Thymus (tissue), 11 donors: ENCODE data around the gene PARVG. TPM values are rescaled to one million over a fixed set of nuclear protein-coding genes. Genes with fewer than 3 reads are reported as not detected.

Experiments used
- DNase-seq, 9 donors: peaks; one replicate each; pipeline ENCODE4 v3.0.0-alpha.2; 2013; ENCODE audit warnings: low spot score in 9 of 9, low read depth in 6 of 9, missing footprints in 1 of 9
- H3K27ac ChIP-seq, 2 donors: one replicate each; pipeline ENCODE4 v1.5.1; 2013; ENCODE audit warnings: control low read depth in 1 of 2, low read depth in 1 of 2, low read length in 1 of 2, mild to moderate bottlenecking in 1 of 2, moderate library complexity in 1 of 2
- H3K27me3 ChIP-seq, 2 donors: one replicate each; pipeline ENCODE4 v1.5.1; 2013; ENCODE audit warnings: low read length in 1 of 2; ENCODE audit not compliant: control insufficient read depth in 2 of 2, insufficient read depth in 1 of 2
- H3K36me3 ChIP-seq, 2 donors: one replicate each; pipeline ENCODE4 v1.5.1; 2013; ENCODE audit warnings: low read length in 1 of 2, mild to moderate bottlenecking in 1 of 2, moderate library complexity in 1 of 2; ENCODE audit not compliant: control insufficient read depth in 2 of 2, insufficient read depth in 2 of 2
- H3K4me1 ChIP-seq, 2 donors: one replicate each; pipeline ENCODE4 v1.5.1; 2013; ENCODE audit warnings: low read length in 2 of 2; ENCODE audit not compliant: control insufficient read depth in 2 of 2, insufficient read depth in 2 of 2
- H3K4me3 ChIP-seq, 2 donors: one replicate each; pipeline ENCODE4 v1.5.1; 2013; ENCODE audit warnings: low read length in 2 of 2, control low read depth in 1 of 2, mild to moderate bottlenecking in 1 of 2
- H3K9me3 ChIP-seq, 2 donors: one replicate each; pipeline ENCODE4 v1.5.1; 2013; ENCODE audit warnings: low read length in 1 of 2, mild to moderate bottlenecking in 1 of 2; ENCODE audit not compliant: control insufficient read depth in 2 of 2, insufficient read depth in 1 of 2
- WGBS: extraction: QIAGEN DNeasy Blood & Tissue Kit; methylation state at CpG from one replicate; pipeline ENCODE4 v1.1.7; 2013; 5-methylcytosine and 5-hydroxymethylcytosine counted together
- polyA plus RNA-seq: library from polyadenylated mRNA; stranded (reverse); fragments of 200-250 nt; gene quantifications from one replicate; pipeline ENCODE4 v1.2.3, GENCODE V29; 2013
- total RNA-seq: library from RNA; stranded (reverse); fragments of 120-200 nt; gene quantifications from one replicate; pipeline ENCODE4 v1.2.4, GENCODE V29; 2013
- donor health status: healthy.

The PARVG gene
- total and polyA plus RNA-seq, 2 donors: 60.8 to 165 TPM

DNA sequence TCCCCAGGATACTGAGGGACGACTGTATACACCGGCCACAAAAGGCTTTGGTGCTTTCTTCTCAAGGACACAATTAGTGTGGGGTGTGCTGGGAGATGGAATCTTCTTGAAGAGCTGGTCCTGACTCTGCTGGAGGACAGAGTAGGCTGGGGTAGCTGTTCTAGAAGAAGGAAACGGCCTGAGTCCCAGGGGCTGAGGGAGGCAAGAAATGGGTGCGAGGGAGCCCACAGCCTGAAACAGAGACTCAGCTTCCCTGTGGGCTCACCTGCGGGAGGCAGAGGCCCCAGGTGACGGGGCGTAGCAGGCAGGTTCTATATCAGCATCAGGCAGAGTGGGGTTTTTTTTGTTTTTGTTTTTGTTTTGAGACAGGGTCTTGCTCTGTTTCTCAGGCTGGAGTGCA, 36.6 kb downstream of the PARVG start:
- 94% methylated on average over 7 of the region's 7 CpGs for WGBS
- no peak for DNase-seq

GRCh38 chr22:44218071-44218470, 37.3 kb downstream of the PARVG start:
- WGBS: 79% methylated on average over 6 of the region's 6 CpGs
- Histone ChIP-seq H3K36me3 (no peaks in the 10 kb centered on the region), H3K4me1 (no peaks in the 10 kb centered on the region), H3K4me3 (no peak overlapping the region), H3K9me3 (peaks cover 0 to 5% of the 10 kb centered on the region in 2 donors), H3K27ac (no peak overlapping the region), H3K27me3 (no peaks in the 10 kb centered on the region)
- no peak for DNase-seq

More for the DNA sequence above, 36.6 kb downstream of the PARVG start:
- Histone ChIP-seq H3K27ac (no peak overlapping the region), H3K4me1 (no peaks in the 10 kb centered on the region), H3K36me3 (no peaks in the 10 kb centered on the region), H3K27me3 (no peaks in the 10 kb centered on the region), H3K9me3 (peaks cover 0 to 5% of the 10 kb centered on the region in 2 donors), H3K4me3 (no peak overlapping the region)

DNA sequence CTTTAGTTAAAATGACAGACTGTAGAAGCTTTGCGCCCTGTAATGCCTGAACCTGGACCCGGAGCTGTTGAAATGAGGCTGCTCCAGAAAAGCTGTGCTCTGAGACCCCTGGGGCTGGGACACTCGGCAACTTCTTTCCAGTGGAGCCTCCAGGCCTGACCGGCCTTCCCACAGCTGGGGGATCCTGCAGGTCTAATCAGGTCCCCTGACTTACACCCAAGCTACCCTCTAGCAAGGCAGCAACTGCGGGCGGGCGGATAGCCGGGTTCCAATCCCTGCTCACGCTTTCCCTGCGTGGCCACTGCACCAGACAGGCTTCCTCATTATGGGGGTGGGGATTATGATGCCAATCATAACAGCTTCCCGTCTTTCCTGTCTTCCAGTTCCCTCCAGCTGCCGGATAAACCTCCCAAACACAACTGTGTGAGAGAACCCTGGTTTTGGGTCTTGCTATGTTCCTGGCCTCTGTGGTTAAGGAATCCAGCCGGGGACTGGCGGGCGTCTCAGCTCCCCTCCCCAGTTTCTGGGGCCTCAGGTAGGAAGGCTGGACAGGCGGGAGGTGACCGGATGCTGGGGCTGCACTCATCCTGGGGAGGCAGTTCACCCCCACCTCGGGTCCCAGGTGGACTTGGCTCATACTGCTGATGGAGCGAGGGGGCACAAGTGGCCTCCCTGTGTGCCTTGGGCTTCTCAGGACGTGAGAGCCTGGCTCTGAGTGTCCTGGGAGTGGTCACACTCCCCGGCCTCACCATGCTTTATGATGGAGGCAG, 38.6 kb downstream of the PARVG start:
- H3K27ac ChIP-seq: no peak overlapping the region
- H3K4me1 ChIP-seq: no peaks in the 10 kb centered on the region
- WGBS: 92% methylated on average over 21 of the region's 21 CpGs
- peaks cover 0 to 5% of the 10 kb centered on the region in 2 donors for H3K9me3 ChIP-seq
- no peaks in the 10 kb centered on the region for H3K27me3 ChIP-seq
- no peak for DNase-seq
- no peak overlapping the region for H3K4me3 ChIP-seq
- H3K36me3 ChIP-seq: no peaks in the 10 kb centered on the region

- Histone ChIP-seq H3K4me3 (no peak overlapping the region), H3K9me3 (no peaks in the 10 kb centered on the region), H3K27me3 (peaks cover 0 to 1% of the 10 kb centered on the region in 2 donors), H3K36me3 (no peaks in the 10 kb centered on the region), H3K4me1 (no peaks in the 10 kb centered on the region), H3K27ac (no peak overlapping the region)
- 88% methylated on average over 23 of the region's 23 CpGs for WGBS
- no peak for DNase-seq
Measured at GRCh38 chr22:44220727-44221680, 40.3 kb downstream of the PARVG start.

DNA sequence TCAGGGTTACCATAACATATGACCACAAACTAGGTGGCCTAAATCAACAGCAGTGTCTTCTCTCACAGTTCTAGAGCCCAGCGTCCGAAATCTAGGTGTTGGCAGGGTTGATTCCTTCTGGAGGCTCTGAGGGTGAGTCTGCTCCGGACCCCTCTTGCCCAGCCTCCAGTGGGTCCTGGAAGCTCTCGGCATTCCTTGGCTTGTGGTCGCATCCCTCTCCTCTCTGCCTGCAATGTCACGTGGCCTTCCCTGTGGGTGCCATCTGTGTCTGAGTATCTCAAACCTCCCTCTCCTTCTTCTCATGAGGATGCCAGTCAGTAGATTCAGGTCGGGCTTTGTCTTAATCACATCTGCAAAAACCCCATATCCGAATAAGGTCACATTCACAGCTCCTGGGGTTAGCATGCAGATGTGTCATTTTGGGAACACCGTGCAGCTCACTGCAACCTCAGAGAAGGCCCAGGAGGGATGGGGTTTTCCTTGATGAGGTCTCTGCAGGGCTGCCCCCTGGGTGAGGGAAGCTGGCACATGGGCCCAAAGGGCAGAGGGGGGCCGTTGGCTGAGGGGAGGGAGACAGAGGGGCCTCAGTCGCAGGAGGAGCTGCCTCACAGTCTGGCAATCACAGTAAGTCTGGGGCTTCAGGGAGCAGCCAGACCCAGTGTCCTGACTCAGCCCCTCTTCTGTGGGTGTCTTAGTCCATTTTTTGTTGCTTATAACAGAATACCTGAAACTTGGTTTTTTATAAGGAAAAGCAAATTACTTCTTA, 41.2 kb downstream of the PARVG start:
- no peak for DNase-seq
- no peak overlapping the region for H3K27ac ChIP-seq
- no peak overlapping the region for H3K4me3 ChIP-seq
- WGBS: 92% methylated on average over 11 of the region's 11 CpGs
- no peaks in the 10 kb centered on the region for H3K9me3 ChIP-seq
- H3K27me3 ChIP-seq: peaks cover 0 to 2% of the 10 kb centered on the region in 2 donors
- H3K4me1 ChIP-seq: no peaks in the 10 kb centered on the region
- no peaks in the 10 kb centered on the region for H3K36me3 ChIP-seq

DNA sequence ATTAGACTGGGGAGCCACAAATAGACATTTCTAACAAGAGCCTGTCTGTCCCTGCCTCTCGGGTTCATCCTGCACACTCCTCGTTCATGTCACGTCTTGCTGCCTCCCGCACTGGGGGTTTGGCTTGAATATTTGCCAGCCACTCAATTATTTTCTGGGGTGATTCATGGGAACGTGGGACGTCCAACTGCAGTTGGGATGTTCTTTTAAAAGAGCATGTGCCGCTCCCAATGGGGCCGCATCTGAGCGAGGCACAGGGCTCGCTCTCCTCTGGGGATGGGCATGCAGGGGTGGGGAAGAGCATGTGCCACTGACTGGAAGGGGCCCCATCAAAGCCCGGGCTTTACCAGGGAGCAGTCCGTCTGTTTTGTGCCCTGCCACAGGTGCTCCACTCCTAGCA, 43.4 kb downstream of the PARVG start:
- 86% methylated on average over 12 of the region's 12 CpGs for WGBS
- Histone ChIP-seq H3K27me3 (peaks cover 0 to 2% of the 10 kb centered on the region in 2 donors), H3K27ac (no peak overlapping the region), H3K9me3 (peaks cover 0 to 2% of the 10 kb centered on the region in 2 donors), H3K4me3 (no peak overlapping the region), H3K36me3 (no peaks in the 10 kb centered on the region), H3K4me1 (no peaks in the 10 kb centered on the region)
- DNase-seq: no peak

DNA sequence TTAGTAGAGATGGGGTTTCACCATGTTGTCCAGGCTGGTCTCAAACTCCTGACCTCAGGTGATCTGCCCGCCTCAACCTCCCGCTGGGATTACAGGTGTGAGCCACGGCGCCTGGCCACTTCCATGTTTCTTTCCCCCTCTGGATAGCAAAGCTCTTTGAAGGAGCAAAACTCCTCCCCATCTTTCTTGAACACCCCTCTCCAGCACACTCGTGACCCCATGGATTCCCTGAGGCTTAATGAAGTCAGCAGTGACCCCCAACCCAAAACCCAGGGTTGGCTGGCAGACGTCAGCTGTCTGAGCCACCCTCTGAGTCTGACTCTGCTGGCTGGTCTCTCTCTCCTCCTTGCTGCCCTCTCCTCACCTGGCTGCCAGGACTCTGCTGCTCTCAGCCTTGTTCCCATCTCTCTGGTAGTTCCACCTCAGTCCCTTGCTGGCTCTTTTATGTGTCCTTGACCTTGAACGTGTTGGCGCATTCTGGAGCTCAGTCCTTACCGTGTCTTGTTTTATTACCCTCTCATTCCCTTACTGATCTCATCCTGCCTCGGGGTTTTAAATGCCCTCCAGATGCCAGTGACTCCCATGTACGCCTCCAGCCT, 44.5 kb downstream of the PARVG start:
- Histone ChIP-seq H3K27ac (no peak overlapping the region), H3K27me3 (peaks cover 0 to 2% of the 10 kb centered on the region in 2 donors), H3K36me3 (no peaks in the 10 kb centered on the region), H3K9me3 (peaks cover 0 to 2% of the 10 kb centered on the region in 2 donors), H3K4me3 (no peak overlapping the region), H3K4me1 (no peaks in the 10 kb centered on the region)
- no peak for DNase-seq
- WGBS: 81% methylated on average over 11 of the region's 11 CpGs

DNA sequence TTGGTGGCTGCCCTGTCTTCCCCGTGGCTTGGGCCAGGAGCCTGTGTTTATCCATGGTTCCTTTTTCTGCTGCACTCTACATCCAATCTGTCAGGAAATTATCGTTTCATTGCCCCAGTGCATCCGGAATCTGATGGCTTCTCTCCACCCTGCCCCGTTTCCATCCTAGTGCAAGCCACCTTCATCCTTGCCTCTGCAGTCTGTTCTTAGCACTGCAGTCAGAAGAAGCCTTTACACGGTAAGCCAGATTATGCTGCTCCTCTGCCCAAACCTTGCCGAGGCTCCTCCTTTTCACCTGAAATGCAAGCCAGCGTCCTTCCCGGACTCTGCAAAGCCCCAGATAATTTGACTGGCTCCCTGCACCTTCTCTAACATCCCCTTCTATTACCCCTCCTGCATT, 45.1 kb downstream of the PARVG start:
- no peak for DNase-seq
- Histone ChIP-seq H3K27ac (no peak overlapping the region), H3K27me3 (peaks cover 0 to 2% of the 10 kb centered on the region in 2 donors), H3K4me1 (no peaks in the 10 kb centered on the region), H3K9me3 (peaks cover 0 to 2% of the 10 kb centered on the region in 2 donors), H3K36me3 (no peaks in the 10 kb centered on the region), H3K4me3 (no peak overlapping the region)
- WGBS: 81% methylated on average over 8 of the region's 8 CpGs
